ENCODE measurements around the gene ZNF423.

The ZNF423 gene

DNA sequence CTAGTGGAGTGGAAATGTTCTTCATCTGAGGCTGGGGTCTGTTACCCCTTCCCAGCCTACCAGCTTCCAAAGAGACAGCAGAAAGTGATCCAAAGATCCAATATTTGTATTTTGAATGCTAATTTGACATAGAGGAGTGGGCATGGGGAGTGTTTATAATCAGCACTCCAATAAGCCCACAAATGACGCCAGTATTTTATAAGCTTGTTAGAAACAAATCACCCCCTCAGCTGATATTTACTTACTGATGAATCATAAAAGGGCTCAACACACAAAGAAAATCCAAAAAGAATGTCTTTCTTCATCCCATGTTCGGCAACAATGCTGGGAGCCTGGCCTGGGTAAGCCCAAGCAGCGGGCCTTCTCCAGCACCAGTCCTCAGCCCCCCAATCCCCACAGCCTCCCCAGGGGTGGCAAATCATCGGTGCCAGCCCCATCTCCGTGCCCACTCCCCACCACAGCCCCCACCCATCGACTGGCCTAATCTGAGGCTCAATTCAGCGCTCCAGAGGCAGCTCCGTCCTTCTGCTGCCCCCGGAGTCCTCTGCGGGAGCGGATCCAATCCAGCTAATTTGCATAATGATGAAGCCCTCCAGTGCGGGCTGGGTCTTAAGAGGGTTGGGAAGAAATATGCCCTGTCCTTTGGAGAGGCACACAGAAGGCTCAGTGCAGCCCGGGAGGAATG is 312.8 kb downstream of the ZNF423 start:
- no peak for DNase-seq

DNA sequence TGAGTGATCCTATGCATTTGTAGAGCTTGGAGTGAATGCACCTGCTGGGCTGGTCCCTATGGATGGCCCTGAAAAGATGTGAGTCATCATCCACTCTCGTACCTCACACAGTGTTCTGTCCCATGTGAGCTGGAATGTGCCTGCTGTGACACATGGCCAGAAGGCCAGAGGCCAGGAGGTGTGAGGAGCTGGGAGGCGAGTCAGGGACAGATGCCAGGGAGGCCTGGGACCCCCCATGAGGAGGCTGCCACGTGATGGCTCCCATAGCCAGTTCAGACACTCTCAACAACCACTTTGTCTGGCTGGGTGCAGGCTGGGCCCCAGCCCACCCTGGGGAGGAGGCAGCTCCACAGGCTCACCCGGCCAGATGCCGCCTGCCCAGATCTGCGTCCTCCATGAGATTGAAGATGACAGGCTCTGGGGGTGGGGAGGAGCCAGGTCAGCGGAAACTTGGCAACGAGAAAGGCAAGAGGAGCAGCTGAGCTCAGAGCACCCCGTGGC is 313.5 kb downstream of the ZNF423 start:
- peak; percentile 6 for DNase-seq

DNA sequence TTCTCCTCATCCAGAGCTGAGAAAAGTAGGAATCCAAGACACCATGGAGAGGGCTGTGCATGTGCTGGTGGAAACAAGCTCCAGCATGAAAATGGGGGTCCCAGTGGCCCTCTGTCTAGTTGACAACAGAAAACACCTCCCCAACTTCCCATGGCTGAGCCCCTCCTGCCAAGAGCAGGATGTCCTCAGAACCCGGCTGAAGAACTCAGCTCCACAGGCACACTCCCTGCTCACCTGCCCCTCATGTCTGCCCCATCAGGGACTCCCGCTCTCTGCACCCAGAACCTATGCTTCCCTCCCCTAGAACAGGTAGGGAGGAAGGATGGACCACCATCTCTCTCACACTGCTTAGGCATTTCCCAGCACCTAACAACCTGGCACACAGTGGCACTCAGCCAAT is 315.1 kb downstream of the ZNF423 start:
- no peak for DNase-seq

DNA sequence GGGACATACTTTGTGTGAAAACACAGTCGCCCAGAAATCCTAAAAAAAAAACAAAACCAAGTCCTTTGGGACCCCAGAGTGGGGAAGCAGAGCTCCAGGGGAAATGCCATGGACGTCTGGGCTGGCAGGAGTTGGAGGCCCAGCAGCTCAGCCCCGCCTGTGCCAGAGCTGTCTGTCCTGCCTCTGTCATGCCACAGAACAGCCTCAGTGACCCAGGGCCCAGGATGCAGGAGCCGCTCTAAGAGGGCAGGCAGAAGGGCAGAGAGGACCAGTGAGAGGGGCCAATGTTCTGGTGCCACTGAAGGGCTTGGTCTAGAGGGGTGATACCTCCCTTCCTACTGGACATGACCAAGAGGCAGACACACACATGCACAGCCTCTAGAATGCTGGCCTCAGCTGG is 316.2 kb downstream of the ZNF423 start:
- no peak for DNase-seq

DNA sequence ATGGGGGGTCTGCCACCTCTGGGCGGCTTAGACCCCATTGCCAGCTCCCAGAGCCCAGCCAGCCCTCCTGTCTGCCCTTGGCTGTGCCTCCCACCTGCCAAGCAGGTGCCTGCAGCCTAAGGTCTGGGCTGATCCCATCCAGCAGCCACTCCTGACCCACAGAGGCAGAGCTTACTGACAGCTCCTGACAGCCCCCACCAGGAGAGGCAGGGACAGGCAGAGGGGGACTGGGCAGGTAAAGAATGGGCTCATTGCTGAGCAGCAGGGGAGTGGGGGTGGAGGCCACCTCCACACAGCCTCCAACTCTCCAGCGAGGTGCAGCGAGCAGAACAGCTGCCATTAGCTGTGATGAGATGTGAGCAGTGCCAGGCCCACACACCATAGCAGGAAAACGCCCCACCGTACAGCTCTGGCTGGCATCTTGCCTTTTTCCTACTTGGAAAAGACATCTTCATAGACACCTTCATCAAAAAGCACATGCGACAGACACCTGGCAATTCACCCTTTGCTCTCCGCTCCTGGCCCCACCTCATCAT is 317.9 kb downstream of the ZNF423 start:
- DNase-seq = no peak

DNA sequence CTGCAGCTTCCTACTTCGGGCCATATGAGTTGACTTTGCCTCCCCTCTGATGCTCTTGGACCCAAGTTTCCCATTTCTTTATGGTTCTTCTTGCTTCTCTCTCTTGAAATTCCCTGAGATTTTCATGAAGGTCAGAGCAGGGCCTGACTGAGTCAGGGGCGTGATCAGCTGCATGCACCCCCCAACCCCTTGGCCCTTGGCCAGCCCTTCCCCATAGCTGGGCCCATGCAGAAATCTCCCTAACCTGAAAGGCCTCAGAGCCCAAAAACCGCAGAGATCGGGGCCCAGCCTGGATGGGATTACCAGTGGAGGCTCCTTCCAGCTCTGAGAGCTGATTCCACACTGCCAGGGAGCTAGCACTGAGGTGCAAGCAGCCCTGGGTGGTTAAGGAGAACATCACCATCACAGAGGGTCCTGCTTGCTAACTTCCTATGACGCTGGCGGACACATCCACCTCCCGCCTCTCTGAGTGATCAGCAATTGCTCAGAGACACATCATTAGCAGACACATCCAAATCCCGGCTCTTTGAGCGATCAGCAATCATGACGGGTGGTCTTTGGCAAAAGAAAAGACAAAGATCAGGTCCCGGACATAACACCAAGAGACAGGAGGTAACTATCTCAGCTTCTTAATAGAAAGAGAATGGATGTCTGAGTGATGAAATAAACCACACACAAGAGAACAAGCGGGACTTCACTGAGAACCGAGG is 320.9 kb downstream of the ZNF423 start:
- DNase-seq = no peak

DNA sequence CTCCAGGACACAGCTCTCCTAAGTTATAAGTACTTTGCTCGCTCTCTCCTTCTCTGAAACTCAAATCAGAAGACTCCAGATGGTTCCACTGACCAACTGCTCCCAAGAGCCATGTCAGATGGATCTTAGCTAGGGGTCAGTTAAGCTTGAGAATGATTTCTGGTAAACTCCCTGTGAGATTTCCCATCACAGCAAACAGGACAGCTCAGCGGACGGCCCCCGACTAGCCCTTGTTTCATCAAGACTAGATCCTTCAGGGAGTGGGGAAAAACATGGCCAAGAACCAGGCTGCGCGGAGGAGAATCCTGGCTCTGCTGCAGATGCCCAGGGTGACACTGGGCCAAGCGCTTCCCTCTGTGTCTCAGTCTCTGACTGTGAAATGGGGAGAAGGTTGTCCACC is 322.5 kb downstream of the ZNF423 start:
- DNase-seq = no peak

DNA sequence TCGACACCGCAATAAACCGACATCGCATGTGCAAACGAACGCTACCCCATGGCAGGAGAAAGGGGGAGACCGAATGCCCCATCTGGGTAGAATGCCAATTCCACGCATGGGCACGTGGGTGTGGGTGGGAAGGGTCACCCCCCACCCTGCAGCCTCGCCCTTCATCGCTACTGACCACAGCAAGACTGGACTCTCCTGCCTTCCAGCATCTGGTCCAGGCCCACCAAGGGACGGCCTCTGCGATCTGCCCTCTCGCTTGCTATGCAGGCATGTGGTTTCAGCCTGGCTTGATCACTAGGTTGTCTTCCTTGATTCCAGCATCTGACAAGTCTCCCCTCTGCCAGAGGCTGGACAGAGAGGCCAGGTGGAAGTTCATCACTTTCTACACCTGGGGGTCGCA is 323.0 kb downstream of the ZNF423 start:
- no peak for DNase-seq

DNA sequence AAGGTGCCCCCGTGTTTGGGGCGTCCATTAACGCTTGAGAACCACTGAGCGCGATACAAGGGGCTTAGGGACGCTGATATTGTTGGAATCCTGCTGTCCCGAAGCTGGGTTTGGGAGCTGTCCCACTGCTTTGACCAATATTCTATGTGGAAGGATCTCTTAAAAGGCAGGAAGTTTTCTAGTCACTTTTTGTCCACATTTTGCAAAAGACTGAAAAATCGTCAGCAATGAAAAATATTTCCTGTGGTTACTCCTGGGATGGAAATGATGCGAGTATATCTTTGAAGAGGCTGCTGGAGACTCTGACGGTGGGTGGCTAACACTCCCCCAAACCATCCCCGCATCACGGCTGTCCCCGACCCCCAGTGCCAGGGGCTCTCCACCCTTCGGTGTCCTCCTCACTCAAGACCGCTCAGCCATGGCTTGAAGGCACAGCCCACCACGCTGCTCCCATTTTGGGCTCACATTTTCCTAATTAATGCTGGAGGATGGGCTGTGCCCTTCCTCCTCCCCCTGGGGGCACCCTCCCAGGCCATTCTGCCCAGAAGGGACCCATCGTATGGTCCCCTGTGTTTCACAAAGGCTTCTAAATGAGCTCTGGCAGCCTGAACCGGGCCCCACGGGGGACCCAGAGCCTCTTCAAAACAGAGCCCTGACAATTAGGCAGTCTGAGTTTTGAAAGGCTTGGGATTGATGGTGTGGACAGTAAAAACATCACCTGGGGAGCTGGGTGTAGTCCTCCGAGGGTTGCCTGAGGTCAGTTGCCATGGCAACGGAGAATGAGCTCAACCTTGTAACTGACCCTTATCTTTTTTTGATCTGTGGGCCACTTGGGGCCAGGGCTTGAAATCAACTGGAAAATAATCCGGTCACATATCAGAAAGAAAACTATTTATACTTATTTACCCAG is 323.7 kb downstream of the ZNF423 start:
- DNase-seq = no peak

DNA sequence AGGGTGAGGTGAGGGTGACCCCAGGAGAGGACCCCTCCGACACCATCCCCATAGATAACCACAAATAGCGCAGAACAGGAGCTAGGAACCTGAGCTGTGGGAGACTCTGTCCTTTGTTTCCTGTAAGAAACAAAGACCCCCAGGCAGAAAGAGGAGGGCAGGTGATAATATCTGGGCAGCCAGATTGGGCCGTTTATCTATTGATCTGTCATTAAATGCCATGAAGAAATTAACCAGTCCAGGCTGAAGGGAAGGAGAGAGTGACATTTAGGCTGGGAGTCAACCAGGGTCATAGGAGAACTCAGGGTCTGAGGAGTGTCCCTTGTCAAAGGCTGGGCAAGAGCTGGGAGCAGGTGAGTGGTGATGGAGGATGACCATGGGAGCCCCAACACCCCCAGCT is 324.5 kb downstream of the ZNF423 start:
- no peak for DNase-seq

DNA sequence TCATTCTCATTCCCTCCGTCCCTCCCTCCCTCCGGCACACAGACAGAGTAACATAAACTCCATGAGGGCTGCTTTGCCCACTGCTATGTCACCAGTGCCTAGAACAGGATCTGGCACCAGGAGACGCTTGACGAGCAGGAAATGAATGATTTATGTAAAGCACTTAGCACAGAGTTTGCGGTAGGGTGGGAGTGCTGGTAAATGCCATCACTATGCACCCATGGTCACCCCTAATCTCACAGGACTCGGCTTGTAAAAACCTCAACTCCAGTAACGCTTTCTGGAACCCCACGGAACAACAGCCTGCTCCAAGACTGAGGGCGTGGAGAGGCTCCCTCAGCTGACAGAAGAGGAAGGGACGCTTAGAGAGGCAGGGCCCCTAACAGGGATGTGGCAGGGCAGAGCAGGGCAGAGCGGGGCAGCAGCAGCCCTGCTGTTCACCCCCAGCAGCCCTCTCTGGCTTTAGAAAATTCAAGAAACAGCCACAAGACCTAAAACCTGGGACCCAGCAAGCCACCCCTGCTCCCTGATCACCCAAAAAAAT is 325.4 kb downstream of the ZNF423 start:
- DNase-seq = no peak

DNA sequence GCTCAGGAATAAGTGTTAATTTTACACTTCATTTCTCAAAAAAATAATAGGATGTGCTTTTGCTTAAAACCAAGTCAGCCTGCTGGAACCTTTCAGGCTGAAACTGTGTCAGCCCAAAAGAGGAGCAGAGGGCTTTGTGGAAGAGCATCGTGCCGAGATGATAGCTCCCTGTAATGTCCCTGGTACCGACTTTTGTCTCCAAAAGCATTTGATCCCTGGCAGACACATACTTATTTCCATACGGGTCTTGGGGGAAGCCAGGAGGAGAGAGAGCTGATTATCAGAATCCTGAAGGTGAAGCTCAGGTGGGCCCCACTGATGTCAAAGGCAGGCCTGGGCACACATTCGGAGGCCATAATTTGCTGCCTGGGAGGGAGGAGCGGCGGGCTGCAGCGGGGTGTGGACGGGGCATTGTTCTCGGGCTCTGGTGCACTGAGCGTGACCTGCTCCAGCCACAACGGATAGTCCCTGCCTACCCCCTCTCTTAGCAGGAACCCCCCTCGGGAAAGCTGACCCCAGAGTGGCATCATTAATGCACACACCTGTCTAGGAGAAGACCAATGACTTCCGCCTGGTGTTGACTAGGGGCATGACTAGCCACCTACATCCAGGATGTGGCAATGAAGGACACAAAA is 326.4 kb downstream of the ZNF423 start:
- DNase-seq = no peak

DNA sequence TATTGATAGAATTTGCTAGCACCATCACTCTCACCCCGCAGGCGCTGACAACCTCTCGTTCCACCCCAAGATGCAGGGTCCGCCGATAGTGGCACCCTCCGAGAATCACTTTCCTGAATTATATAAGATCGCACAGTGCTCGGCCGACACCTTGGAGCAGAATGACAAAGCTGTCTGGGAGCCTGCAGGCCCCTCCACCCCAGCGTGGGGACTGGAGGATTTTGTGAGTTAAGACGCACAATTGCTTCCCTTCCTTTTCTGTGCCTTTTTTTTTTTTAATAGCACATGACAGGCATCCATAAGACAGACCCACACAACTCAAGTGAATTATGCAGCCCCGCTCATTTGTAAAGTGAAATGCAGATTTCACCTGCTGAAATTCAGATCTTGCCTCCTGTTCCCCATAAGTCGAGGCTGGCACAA is 327.0 kb downstream of the ZNF423 start:
- no peak for DNase-seq

DNA sequence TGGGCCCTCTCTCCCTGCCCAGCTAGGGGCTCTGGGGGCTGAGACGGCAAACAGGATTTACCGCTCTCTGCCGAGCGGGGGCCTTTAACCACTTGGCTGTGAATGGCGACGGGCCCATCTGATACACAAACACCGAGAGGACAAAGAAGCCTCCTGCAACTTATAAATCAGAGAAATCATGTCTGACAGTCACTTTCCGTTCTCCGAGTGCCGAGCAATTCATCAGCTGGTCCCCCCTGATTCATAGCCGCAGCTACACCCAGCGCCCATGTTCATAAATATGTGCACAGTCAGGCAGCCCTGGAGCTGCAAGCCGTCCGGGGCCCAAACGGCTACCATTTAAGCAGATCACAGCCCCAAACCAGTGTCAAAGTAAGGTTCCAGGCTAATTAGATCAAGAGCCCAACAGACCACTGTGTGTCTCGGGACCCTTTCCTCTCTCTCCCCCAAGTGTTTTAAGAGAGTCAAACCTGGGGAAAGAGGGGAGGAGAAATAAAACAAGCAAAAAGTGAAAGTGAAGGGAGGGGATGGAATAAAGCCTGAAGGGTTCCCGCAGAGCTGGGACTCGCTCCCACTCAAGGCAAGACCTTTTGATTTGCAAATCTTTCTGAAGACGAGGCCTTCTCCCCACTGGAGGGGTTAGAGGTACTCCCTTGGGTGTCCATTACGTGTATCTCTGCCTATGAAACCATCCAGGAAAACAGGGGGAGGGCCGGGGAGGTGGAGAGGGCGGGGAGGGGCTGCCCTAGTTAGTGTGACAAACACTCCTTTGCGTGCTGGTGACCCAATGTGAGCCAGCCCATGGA is 327.6 kb downstream of the ZNF423 start:
- DNase-seq = no peak

DNA sequence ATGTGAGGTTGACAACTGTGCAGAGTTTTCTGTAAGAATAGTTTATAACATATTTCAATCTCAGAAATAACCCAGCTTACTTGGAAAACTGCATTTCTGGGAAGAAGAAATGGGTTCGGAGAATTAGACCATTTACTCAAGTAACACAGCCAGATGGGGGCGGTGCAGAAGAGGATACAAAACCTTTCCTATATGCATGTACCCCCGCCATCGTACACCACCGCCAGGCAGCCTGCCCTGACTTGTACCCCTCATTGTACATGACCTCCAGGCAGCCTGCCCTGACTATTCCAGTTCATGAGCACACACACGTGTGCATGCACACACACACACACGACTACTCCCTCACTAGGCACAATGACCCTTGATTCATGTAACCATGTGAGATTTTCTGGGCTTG is 328.3 kb downstream of the ZNF423 start:
- DNase-seq = no peak

DNA sequence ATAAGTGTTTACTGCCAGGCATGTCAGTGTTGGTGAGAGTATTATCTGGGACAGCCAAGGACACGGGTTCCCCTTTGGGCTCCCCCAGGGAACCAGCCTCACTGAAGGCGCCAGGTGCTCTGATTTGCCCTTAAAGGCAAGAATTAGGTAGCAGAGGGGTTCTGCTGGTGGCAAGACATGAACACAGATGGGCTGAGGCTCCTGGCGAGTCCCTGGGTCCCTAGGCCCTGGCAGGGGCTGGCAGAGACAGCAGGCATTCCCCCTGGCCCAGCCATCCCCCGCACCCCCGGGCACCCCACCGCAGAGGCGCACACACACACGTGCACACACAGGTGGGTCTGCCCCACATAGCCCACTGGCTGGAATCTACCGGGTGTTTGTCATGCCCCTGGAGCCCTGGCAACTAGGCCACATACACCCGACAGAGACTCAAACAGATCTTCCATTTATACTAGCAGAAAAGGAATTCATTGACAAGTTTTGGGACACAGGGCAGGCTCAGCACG is 329.0 kb downstream of the ZNF423 start:
- no peak for DNase-seq

DNA sequence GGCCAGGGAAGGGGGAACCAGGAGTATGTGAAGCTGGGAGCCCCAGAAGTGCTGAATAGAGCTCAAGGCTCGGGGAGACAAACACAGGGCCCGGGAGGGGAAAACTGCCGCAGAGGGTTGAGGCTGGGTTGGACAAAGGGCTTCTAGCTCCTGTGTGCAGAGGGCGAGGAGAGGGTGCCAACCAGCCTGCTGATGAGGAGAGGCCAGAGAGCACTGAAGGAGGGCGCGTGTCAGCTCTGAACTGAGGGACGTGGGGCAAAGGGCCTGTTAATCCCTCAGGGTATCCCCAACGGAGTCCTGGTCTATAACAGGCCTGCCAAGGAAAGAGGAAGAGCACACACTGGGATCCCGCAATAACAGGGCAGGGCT is 331.0 kb downstream of the ZNF423 start:
- no peak for DNase-seq

DNA sequence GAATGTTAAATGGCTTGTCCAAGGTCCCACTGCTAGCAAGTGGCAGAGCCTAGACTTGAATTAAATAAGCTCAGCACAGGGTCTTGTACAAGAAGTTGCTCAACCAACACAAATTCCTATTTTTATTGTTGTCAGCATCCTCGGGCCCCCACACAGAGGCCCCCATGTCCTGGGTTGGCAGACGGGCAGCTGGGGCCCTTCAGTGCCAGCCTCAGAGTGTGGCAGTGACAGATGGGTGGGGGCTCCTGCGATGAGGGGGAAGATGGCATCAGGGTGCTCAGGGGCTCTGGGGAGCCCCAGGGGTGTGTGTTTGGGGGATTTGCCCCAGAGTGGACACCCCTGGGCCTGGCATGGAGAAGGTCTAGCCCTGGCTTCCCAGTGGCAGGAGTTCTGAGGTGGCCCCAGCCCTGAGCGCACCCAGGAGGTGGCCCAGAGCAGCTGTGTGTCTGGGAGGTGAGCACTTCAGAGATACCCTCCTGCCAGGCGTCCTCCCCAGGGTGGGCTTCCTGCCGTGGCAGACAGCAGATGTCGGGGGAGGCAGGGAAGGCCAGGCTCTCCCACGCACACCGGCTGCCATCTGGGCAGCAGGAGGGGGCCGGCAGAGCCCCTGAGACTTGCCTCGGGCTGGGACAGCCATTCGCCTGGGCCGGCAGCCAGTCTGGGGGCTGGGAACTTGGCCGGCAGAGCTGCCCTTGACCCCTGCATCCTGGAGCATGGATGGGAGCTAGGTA is 331.5 kb downstream of the ZNF423 start:
- DNase-seq = no peak

DNA sequence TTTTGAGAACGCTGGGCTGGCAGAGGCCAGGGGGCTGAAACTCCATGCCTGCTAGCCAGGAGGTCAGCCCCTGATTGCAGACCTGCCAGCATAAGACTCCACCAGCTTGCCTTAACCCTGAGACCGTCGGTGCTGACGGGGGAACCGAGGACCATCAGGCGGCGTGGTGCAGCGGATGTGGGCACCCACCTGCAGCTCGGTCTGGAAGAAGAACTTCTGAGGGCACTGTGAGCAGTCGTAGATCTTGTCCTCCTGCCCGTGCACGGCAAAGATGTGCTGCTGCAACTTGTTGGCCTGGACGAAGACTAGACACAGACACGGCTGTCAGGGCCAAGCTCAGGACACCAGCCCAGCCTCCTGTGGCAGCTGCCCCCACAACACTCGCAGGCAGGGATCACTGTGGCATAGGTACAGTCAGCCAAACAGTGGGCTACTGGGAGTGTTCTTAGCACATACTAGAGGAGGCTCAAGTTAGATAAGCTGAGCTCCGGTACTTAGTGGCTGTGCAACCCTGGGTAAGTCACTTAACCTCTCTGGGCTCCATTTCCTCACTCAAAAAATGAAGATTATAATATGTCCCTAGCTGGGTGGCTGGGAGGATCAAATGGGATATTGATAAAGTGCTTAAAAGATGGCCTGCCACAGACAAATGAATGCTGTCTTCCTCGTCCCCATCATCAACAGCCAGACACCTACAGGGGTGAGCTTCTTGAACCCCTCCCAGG is 332.3 kb downstream of the ZNF423 start:
- DNase-seq = no peak

DNA sequence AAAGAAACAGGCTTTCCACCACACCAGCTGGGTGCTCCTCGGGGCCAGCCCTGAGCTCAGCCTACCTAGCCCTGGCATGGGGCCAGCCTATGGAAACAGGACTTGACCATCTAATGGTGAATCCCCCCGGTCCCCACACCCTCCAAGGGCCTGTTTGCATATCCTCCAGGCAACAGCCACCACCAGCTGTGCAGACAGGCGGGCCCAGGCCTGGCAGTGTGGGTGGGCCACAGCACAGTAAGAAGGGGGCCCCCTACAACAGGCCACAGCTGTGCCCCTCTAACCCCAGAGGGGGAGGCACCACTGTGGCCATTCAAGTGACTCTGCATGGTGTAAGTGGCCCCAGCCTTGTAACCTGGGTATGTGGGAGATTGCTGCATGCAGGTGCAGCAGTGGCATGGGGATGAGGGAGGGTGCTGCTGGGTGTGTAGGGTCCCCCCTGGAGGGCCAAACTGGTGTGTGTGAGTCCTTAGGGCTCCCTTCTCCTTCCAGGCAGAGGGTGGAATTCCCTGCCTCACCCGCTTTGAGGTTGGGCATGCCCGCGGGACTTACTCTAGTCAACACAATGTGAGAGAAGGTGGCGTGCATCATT is 334.1 kb downstream of the ZNF423 start:
- DNase-seq = no peak

Measured in T1000 (cell line).